Epithelial cell of proximal tubule (primary cell): ENCODE results near the gene TUBGCP3. TPM values are rescaled to one million over a fixed set of nuclear protein-coding genes. Genes with fewer than 3 reads are reported as not detected.

Experiments
- DNase-seq: peaks from one replicate; pipeline ENCODE4 v3.0.0-alpha.2; 2011; ENCODE audit warnings: low read depth
- H3K4me3 ChIP-seq: 2 replicates; pipeline ENCODE4 v1.5.1; 2011; ENCODE audit warnings: low read depth, mild to moderate bottlenecking, low read length
- CTCF ChIP-seq: conservative IDR thresholded peaks from 2 replicates; pipeline ENCODE4 v1.5.1; 2012; ENCODE audit warnings: low read depth, mild to moderate bottlenecking, low read length
- total RNA-seq: library from RNA; depleted of rRNA; stranded (reverse); fragments of >200 nt; gene quantifications from 2 replicates; pipeline ENCODE4 v1.2.3, GENCODE V29; 2015

The TUBGCP3 gene
- total RNA-seq, 1 donor from 2014 or later: 16.4 TPM

GRCh38 chr13:112447761-112448603, 140.0 kb downstream of the TUBGCP3 start:
- no peak for DNase-seq
- no peak for TF ChIP-seq CTCF
- no peak overlapping the region for H3K4me3 ChIP-seq

- no peak overlapping the region for H3K4me3 ChIP-seq
- DNase-seq: no peak
- TF ChIP-seq CTCF: no peak
Observed at GRCh38 chr13:112447306-112447705, 140.6 kb downstream of the TUBGCP3 start.

- DNase-seq: no peak
- no peak for TF ChIP-seq CTCF
- no peak overlapping the region for H3K4me3 ChIP-seq
Observed at GRCh38 chr13:112446867-112447266, 141.1 kb downstream of the TUBGCP3 start.

GRCh38 chr13:112446347-112446861, 141.5 kb downstream of the TUBGCP3 start:
- TF ChIP-seq CTCF: no peak
- no peak overlapping the region for H3K4me3 ChIP-seq
- no peak for DNase-seq

- DNase-seq: no peak
- no peak overlapping the region for H3K4me3 ChIP-seq
- no peak for TF ChIP-seq CTCF
Observed at GRCh38 chr13:112445411-112446271, 142.3 kb downstream of the TUBGCP3 start.

GRCh38 chr13:112444416-112445399, 143.2 kb downstream of the TUBGCP3 start:
- DNase-seq: no peak
- TF ChIP-seq CTCF: no peak
- no peak overlapping the region for H3K4me3 ChIP-seq
